HEK293 (cell line): ENCODE measurements around the gene RNU1-1.
"Not testable (repeated sequence)": the region's sequence is repeated elsewhere in the genome, so short reads cannot be mapped to it uniquely, and the experiment has no call there.

ENCODE experiments used
- SP7 ChIP-seq: fragments of 450-650 bp; formaldehyde crosslinking; IDR thresholded peaks from 2 replicates; pipeline ENCODE4 v1.5.1; 2016; ENCODE audit warnings: missing biosample characterization, missing genetic modification characterization
- ZNF146 ChIP-seq: fragments of 450-650 bp; formaldehyde crosslinking; IDR thresholded peaks from 2 replicates; pipeline ENCODE4 v1.5.1; 2016; ENCODE audit warnings: missing biosample characterization, missing genetic modification characterization
- TF ChIP-seq, protein P1 (sequence below): fragments of 450-650 bp; formaldehyde crosslinking; IDR thresholded peaks from 2 replicates; pipeline ENCODE4 v1.5.1; 2016; ENCODE audit warnings: missing biosample characterization, missing genetic modification characterization
- TF ChIP-seq, protein P2 (sequence below): fragments of 450-650 bp; formaldehyde crosslinking; IDR thresholded peaks from 2 replicates; pipeline ENCODE4 v1.5.1; 2016; ENCODE audit warnings: missing biosample characterization, missing genetic modification characterization
- TF ChIP-seq, protein P3 (sequence below): fragments of 450-650 bp; formaldehyde crosslinking; IDR thresholded peaks from 2 replicates; pipeline ENCODE4 v1.5.1; 2016; ENCODE audit warnings: missing biosample characterization, missing genetic modification characterization
- TF ChIP-seq, protein P4 (sequence below): fragments of 450-650 bp; formaldehyde crosslinking; IDR thresholded peaks from 2 replicates; pipeline ENCODE4 v1.5.1; 2016; ENCODE audit warnings: missing biosample characterization, missing genetic modification characterization
- TF ChIP-seq, protein P5 (sequence below): fragments of 450-650 bp; IDR thresholded peaks from 2 replicates; pipeline ENCODE4 v1.5.1; 2018; ENCODE audit warnings: missing biosample characterization, mild to moderate bottlenecking, missing genetic modification characterization

DNA sequence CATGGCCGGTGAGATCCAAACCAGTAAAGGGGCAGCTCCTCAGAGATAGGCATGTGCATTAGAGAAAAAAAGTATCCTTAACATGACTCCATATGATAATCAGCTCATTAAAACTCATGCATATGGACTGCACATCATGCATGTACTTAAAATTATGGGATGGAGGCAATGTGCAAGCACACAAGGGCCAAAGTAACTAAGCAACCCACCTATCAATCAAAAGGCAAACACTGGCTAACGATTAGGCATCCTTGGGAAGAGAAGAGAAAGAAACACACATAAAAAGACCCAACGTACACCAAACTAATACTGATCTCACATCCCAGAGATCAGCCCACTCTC, 4.8 kb upstream of the RNU1-1 start:
- not testable (repeated sequence) for TF ChIP-seq SP7 (tag by site-specific recombination); ZNF146
- TF ChIP-seq, protein P1, sequence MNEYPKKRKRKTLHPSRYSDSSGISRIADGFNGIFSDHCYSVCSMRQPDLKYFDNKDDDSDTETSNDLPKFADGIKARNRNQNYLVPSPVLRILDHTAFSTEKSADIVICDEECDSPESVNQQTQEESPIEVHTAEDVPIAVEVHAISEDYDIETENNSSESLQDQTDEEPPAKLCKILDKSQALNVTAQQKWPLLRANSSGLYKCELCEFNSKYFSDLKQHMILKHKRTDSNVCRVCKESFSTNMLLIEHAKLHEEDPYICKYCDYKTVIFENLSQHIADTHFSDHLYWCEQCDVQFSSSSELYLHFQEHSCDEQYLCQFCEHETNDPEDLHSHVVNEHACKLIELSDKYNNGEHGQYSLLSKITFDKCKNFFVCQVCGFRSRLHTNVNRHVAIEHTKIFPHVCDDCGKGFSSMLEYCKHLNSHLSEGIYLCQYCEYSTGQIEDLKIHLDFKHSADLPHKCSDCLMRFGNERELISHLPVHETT (tag by site-specific recombination), result not testable (repeated sequence)
- TF ChIP-seq, protein P2, sequence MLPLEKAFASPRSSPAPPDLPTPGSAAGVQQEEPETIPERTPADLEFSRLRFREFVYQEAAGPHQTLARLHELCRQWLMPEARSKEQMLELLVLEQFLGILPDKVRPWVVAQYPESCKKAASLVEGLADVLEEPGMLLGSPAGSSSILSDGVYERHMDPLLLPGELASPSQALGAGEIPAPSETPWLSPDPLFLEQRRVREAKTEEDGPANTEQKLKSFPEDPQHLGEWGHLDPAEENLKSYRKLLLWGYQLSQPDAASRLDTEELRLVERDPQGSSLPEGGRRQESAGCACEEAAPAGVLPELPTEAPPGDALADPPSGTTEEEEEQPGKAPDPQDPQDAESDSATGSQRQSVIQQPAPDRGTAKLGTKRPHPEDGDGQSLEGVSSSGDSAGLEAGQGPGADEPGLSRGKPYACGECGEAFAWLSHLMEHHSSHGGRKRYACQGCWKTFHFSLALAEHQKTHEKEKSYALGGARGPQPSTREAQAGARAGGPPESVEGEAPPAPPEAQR, result not testable (repeated sequence)
- TF ChIP-seq, protein P3, sequence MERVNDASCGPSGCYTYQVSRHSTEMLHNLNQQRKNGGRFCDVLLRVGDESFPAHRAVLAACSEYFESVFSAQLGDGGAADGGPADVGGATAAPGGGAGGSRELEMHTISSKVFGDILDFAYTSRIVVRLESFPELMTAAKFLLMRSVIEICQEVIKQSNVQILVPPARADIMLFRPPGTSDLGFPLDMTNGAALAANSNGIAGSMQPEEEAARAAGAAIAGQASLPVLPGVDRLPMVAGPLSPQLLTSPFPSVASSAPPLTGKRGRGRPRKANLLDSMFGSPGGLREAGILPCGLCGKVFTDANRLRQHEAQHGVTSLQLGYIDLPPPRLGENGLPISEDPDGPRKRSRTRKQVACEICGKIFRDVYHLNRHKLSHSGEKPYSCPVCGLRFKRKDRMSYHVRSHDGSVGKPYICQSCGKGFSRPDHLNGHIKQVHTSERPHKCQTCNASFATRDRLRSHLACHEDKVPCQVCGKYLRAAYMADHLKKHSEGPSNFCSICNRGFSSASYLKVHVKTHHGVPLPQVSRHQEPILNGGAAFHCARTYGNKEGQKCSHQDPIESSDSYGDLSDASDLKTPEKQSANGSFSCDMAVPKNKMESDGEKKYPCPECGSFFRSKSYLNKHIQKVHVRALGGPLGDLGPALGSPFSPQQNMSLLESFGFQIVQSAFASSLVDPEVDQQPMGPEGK, result not testable (repeated sequence)
- TF ChIP-seq, protein P4, sequence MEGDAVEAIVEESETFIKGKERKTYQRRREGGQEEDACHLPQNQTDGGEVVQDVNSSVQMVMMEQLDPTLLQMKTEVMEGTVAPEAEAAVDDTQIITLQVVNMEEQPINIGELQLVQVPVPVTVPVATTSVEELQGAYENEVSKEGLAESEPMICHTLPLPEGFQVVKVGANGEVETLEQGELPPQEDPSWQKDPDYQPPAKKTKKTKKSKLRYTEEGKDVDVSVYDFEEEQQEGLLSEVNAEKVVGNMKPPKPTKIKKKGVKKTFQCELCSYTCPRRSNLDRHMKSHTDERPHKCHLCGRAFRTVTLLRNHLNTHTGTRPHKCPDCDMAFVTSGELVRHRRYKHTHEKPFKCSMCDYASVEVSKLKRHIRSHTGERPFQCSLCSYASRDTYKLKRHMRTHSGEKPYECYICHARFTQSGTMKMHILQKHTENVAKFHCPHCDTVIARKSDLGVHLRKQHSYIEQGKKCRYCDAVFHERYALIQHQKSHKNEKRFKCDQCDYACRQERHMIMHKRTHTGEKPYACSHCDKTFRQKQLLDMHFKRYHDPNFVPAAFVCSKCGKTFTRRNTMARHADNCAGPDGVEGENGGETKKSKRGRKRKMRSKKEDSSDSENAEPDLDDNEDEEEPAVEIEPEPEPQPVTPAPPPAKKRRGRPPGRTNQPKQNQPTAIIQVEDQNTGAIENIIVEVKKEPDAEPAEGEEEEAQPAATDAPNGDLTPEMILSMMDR (tag by site-specific recombination), result not testable (repeated sequence)
- TF ChIP-seq, protein P5, sequence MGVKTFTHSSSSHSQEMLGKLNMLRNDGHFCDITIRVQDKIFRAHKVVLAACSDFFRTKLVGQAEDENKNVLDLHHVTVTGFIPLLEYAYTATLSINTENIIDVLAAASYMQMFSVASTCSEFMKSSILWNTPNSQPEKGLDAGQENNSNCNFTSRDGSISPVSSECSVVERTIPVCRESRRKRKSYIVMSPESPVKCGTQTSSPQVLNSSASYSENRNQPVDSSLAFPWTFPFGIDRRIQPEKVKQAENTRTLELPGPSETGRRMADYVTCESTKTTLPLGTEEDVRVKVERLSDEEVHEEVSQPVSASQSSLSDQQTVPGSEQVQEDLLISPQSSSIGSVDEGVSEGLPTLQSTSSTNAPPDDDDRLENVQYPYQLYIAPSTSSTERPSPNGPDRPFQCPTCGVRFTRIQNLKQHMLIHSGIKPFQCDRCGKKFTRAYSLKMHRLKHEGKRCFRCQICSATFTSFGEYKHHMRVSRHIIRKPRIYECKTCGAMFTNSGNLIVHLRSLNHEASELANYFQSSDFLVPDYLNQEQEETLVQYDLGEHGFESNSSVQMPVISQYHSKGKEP (tag by site-specific recombination), result not testable (repeated sequence)
